ENCODE data around the gene KRT20.

- no peak for TF ChIP-seq CTCF (conservative IDR thresholded peaks at IDR 0.05; ENCODE audit: low read depth in 2 of 2)
- no peak for TF ChIP-seq POLR2AphosphoS5 (IDR thresholded peaks at IDR 0.05; ENCODE audit: low read depth)
- TF ChIP-seq EZH2 (IDR thresholded peaks at IDR 0.05; ENCODE audit: low read depth, unreplicated experiment): no peak
- no peak for TF ChIP-seq REST (IDR thresholded peaks at IDR 0.05; ENCODE audit: unreplicated experiment)
- no peak for TF ChIP-seq JUNB (IDR thresholded peaks at IDR 0.05; ENCODE audit: unreplicated experiment)
- no peak for TF ChIP-seq EZH2phosphoT487 (IDR thresholded peaks at IDR 0.05; ENCODE audit: unreplicated experiment)
- no peak for TF ChIP-seq CREB1 (CRISPR knock-in tag; IDR thresholded peaks at IDR 0.05; ENCODE audit: low read depth)
- no peak for TF ChIP-seq ETS1 (IDR thresholded peaks at IDR 0.05)
- TF ChIP-seq ZNF462 (CRISPR knock-in tag; IDR thresholded peaks at IDR 0.05): no peak
- no peak for TF ChIP-seq NANOG (IDR thresholded peaks at IDR 0.05; ENCODE audit: borderline replicate concordance)
- no peak for TF ChIP-seq ZNF331 (CRISPR knock-in tag; IDR thresholded peaks at IDR 0.05; ENCODE audit: low read depth)
- TF ChIP-seq STAT1 (IDR thresholded peaks at IDR 0.05; ENCODE audit: unreplicated experiment): no peak
- TF ChIP-seq ZNF114 (CRISPR knock-in tag; IDR thresholded peaks at IDR 0.05): no peak
Measured at GRCh38 chr17:40896916-40897455, 11.9 kb upstream of the KRT20 start.

All from GM23338 (cell line).